GM23338 (cell line): ENCODE measurements around the gene ARID3A. TPM values are rescaled to one million over a fixed set of nuclear protein-coding genes. Genes with fewer than 3 reads are reported as not detected.

Experiments
- ATAC-seq: fragments of 200-7000 bp; cut with Tn5 transposase; 3 replicates; pipeline ENCODE4 v1.9.1; 2020
- DNase-seq: peaks from one replicate; pipeline ENCODE4 v3.0.0-alpha.2; 2015; ENCODE audit warnings: low spot score
- H2AFZ ChIP-seq: fragments of 200-600 bp; sonication (generic); 2 replicates; pipeline ENCODE4 v1.8.0; 2016; ENCODE audit warnings: antibody characterized with exemption, mild to moderate bottlenecking, moderate library complexity
- H3F3A ChIP-seq: fragments of 200-600 bp; sonication (generic); replicated peaks from 2 replicates; pipeline ENCODE4 v1.8.0; 2017; ENCODE audit warnings: antibody characterized with exemption, mixed run types, low read depth
- H3K27ac ChIP-seq: fragments of 200-600 bp; sonication (generic); 2 replicates; pipeline ENCODE4 v1.6.1; 2016; ENCODE audit warnings: low read depth
- H3K27me3 ChIP-seq: fragments of 200-600 bp; sonication (generic); 2 replicates; pipeline ENCODE4 v1.8.0; 2016; ENCODE audit warnings: mild to moderate bottlenecking, mixed run types, moderate library complexity; ENCODE audit not compliant: insufficient read depth
- H3K36me3 ChIP-seq: fragments of 200-600 bp; sonication (generic); 2 replicates; pipeline ENCODE4 v1.8.0; 2016; ENCODE audit warnings: mild to moderate bottlenecking; ENCODE audit not compliant: insufficient read depth
- H3K4me1 ChIP-seq: fragments of 200-600 bp; sonication (generic); 2 replicates; pipeline ENCODE4 v1.8.0; 2016; ENCODE audit warnings: mild to moderate bottlenecking, moderate library complexity; ENCODE audit not compliant: insufficient read depth
- H3K4me2 ChIP-seq: fragments of 200-600 bp; sonication (generic); 2 replicates; pipeline ENCODE4 v1.7.1; 2017; ENCODE audit warnings: mixed run types
- H3K4me3 ChIP-seq: fragments of 200-600 bp; sonication (generic); 2 replicates; pipeline ENCODE4 v1.6.1; 2016; ENCODE audit warnings: mixed run types
- H3K79me2 ChIP-seq: fragments of 200-600 bp; sonication (generic); replicated peaks from 2 replicates; pipeline ENCODE4 v1.8.0; 2017; ENCODE audit warnings: mild to moderate bottlenecking; ENCODE audit not compliant: insufficient read depth
- H3K9me2 ChIP-seq: fragments of 200-600 bp; sonication (generic); 2 replicates; pipeline ENCODE4 v1.8.0; 2017; ENCODE audit not compliant: insufficient read depth
- H4K20me1 ChIP-seq: fragments of 200-600 bp; sonication (generic); replicated peaks from 2 replicates; pipeline ENCODE4 v1.8.0; 2017; ENCODE audit warnings: mild to moderate bottlenecking; ENCODE audit not compliant: insufficient read depth
- H3K27ac Mint-ChIP-seq: 2 replicates; pipeline ENCODE4 v1.8.0; 2020; ENCODE audit warnings: inconsistent platforms, mild to moderate bottlenecking, moderate library complexity, mixed read lengths
- H3K27me3 Mint-ChIP-seq: 3 replicates; pipeline ENCODE4 v1.8.0; 2022; ENCODE audit warnings: low read depth, mild to moderate bottlenecking, moderate library complexity, mixed read lengths, inconsistent platforms; ENCODE audit not compliant: insufficient read depth, poor library complexity
- H3K36me3 Mint-ChIP-seq: 3 replicates; pipeline ENCODE4 v1.8.0; 2021; ENCODE audit warnings: low read depth, mild to moderate bottlenecking, inconsistent platforms, moderate library complexity, mixed read lengths
- H3K4me1 Mint-ChIP-seq: 3 replicates; pipeline ENCODE4 v1.8.0; 2020; ENCODE audit warnings: mild to moderate bottlenecking, inconsistent platforms, mixed read lengths
- H3K4me3 Mint-ChIP-seq: 3 replicates; pipeline ENCODE4 v1.8.0; 2021; ENCODE audit warnings: moderate library complexity, mild to moderate bottlenecking, inconsistent platforms, mixed read lengths
- H3K9me3 Mint-ChIP-seq: 3 replicates; pipeline ENCODE4 v1.8.0; 2020; ENCODE audit warnings: moderate library complexity, mild to moderate bottlenecking, inconsistent platforms, mixed read lengths
- CREB1 ChIP-seq: fragments of 250-450 bp; sonication (Bioruptor Pico); IDR thresholded peaks from 2 replicates; pipeline ENCODE4 v1.5.0; 2020; ENCODE audit warnings: low read depth, mild to moderate bottlenecking, moderate library complexity
- ETS1 ChIP-seq: IDR thresholded peaks from 2 replicates; pipeline ENCODE4 v1.6.1; 2016; ENCODE audit warnings: antibody characterized with exemption
- EZH2phosphoT487 ChIP-seq: fragments of 200-600 bp; sonication (generic); IDR thresholded peaks from one replicate; pipeline ENCODE4 v1.8.1; 2018; ENCODE audit warnings: antibody characterized with exemption; ENCODE audit not compliant: unreplicated experiment
- NANOG ChIP-seq: IDR thresholded peaks from 2 replicates; pipeline ENCODE4 v1.6.1; 2016; ENCODE audit warnings: antibody characterized with exemption, borderline replicate concordance
- ZNF331 ChIP-seq: fragments of 250-450 bp; sonication (Bioruptor Pico); IDR thresholded peaks from 2 replicates; pipeline ENCODE4 v1.5.0; 2020; ENCODE audit warnings: low read depth, mild to moderate bottlenecking, moderate library complexity
- ZNF462 ChIP-seq: fragments of 250-450 bp; sonication (Bioruptor Pico); IDR thresholded peaks from 2 replicates; pipeline ENCODE4 v1.5.0; 2020; ENCODE audit warnings: mild to moderate bottlenecking, moderate library complexity
- polyA plus RNA-seq: library from polyadenylated mRNA; unstranded; fragments of >200 nt; fragmentation: Nextera tagmentation; extraction: Ambion mirVana; gene quantifications from 2 replicates; pipeline ENCODE4 v1.2.1, GENCODE V29; 2016
- total RNA-seq: library from RNA; depleted of rRNA; stranded (reverse); fragments of >200 nt; shearing (Covaris generic); gene quantifications from 2 replicates; pipeline ENCODE4 v1.2.3, GENCODE V29; 2014
- TF ChIP-seq, protein P1 (sequence below), 2 experiments: fragments of 200-600 bp in 1 of 2; sonication (generic) in 1 of 2; conservative IDR thresholded peaks; 2 replicates each; pipeline versions ENCODE4 v1.5.1 to v1.6.1; 2016 to 2017; ENCODE audit warnings: antibody characterized with exemption in 2 of 2, low read depth in 2 of 2, mild to moderate bottlenecking in 2 of 2, moderate library complexity in 1 of 2

The ARID3A gene
- total and polyA plus RNA-seq, 2 experiments from 2014 or later, result 33.6 to 51.6 TPM

GRCh38 chr19:999379-999719, 73.5 kb downstream of the ARID3A start:
- no peak overlapping the region for H3K4me2 ChIP-seq
- TF ChIP-seq CREB1, result no peak
- peaks cover 53% of the 10 kb centered on the region for H3K27me3 Mint-ChIP-seq
- H3K27me3 ChIP-seq, result peaks cover 45% of the 10 kb centered on the region
- no peak for ATAC-seq
- H3K27ac Mint-ChIP-seq, result no peak overlapping the region
- no peaks in the 10 kb centered on the region for H3K36me3 ChIP-seq
- H3F3A ChIP-seq, result peaks cover 11% of the 10 kb centered on the region
- H3K9me3 Mint-ChIP-seq, result no peaks in the 10 kb centered on the region
- no peak overlapping the region for H3K27ac ChIP-seq
- H2AFZ ChIP-seq, result no peak overlapping the region
- no peaks in the 10 kb centered on the region for H3K79me2 ChIP-seq
- DNase-seq, result no peak
- peak overlapping the region; percentile 30 for H3K4me3 Mint-ChIP-seq
- no peaks in the 10 kb centered on the region for H3K36me3 Mint-ChIP-seq
- H4K20me1 ChIP-seq, result 0 out of 2 replicates have a peak, but pooled peaks cover 2% of the 10 kb centered on the region
- H3K4me1 ChIP-seq, result no peaks in the 10 kb centered on the region; the same call in 1 of the 2 replicates
- no peak overlapping the region for H3K4me3 ChIP-seq
- peaks cover 3% of the 10 kb centered on the region; the same call in 2 of the 3 replicates for H3K4me1 Mint-ChIP-seq
- no peaks in the 10 kb centered on the region for H3K9me2 ChIP-seq

DNA sequence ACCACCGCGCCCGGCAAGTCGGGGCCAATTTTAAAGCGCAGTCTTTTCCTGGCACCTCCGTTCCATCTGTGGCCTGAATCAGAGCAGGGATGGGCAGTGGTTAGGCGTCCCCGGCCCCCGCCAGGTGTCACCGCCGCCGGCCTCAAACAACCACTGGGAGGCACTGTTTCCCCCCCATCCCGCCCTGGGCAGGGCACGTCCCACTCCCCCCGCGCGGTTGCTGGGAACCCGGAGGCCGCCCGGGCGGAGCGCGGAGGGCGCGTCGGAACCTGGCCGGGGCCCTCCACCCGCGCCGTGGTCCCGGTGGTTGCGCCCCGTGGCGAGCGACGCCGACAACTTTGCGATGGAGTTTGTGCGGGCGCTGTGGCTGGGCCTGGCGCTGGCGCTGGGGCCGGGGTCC, 74.3 kb downstream of the ARID3A start, which contains the start of gene GRIN3B:
Gene GRIN3B, plus strand, starts transcription at position 325 of the 400 bp plus-strand sequence. Its CDS starts 19 bp downstream, at position 344.
- no peaks in the 10 kb centered on the region for H3K9me2 ChIP-seq
- 0 out of 2 replicates have a peak, but pooled peaks cover 2% of the 10 kb centered on the region for H4K20me1 ChIP-seq
- peaks cover 54% of the 10 kb centered on the region for H3K27me3 Mint-ChIP-seq
- peaks cover under 1% of the 10 kb centered on the region; the same call in 1 of the 3 replicates for H3K9me3 Mint-ChIP-seq
- H3K4me1 Mint-ChIP-seq, result peaks cover 3% of the 10 kb centered on the region; the same call in 2 of the 3 replicates
- H3K79me2 ChIP-seq, result no peaks in the 10 kb centered on the region
- H2AFZ ChIP-seq, result peak within 1 kb of the TSS; percentile 59; the same call in 1 of the 2 replicates
- H3K4me2 ChIP-seq, result peak within 1 kb of the TSS; percentile 78
- H3K4me3 Mint-ChIP-seq, result peak within 1 kb of the TSS; percentile 52
- H3F3A ChIP-seq, result peaks cover 10% of the 10 kb centered on the region
- no peaks in the 10 kb centered on the region; the same call in 1 of the 2 replicates for H3K4me1 ChIP-seq
- H3K27me3 ChIP-seq, result peaks cover 45% of the 10 kb centered on the region
- no peaks in the 10 kb centered on the region for H3K36me3 Mint-ChIP-seq
- peak within 1 kb of the TSS; percentile 61 for H3K4me3 ChIP-seq
- H3K27ac Mint-ChIP-seq, result no peak within 1 kb of the TSS
- TF ChIP-seq EZH2phosphoT487 (no peak), ZNF462 (CRISPR knock-in tag) (no peak), ZNF331 (CRISPR knock-in tag) (no peak), ETS1 (no peak), NANOG (no peak)
- TF ChIP-seq, protein P1, sequence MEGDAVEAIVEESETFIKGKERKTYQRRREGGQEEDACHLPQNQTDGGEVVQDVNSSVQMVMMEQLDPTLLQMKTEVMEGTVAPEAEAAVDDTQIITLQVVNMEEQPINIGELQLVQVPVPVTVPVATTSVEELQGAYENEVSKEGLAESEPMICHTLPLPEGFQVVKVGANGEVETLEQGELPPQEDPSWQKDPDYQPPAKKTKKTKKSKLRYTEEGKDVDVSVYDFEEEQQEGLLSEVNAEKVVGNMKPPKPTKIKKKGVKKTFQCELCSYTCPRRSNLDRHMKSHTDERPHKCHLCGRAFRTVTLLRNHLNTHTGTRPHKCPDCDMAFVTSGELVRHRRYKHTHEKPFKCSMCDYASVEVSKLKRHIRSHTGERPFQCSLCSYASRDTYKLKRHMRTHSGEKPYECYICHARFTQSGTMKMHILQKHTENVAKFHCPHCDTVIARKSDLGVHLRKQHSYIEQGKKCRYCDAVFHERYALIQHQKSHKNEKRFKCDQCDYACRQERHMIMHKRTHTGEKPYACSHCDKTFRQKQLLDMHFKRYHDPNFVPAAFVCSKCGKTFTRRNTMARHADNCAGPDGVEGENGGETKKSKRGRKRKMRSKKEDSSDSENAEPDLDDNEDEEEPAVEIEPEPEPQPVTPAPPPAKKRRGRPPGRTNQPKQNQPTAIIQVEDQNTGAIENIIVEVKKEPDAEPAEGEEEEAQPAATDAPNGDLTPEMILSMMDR (conservative IDR thresholded peaks at IDR 0.05; ENCODE audit: low read depth in 2 of 2), result peak; percentile 50 to 86
- peak; percentile 90 for DNase-seq
- H3K36me3 ChIP-seq, result no peaks in the 10 kb centered on the region
- H3K27ac ChIP-seq, result no peak within 1 kb of the TSS
- ATAC-seq, result peak; percentile 43
